B cell (primary cell): ENCODE results near the gene TAF11. TPM values are rescaled to one million over a fixed set of nuclear protein-coding genes. Genes with fewer than 3 reads are reported as not detected.
"Not testable (repeated sequence)": the region's sequence is repeated elsewhere in the genome, so short reads cannot be mapped to it uniquely, and the experiment has no call there.

Experiments
- ATAC-seq: fragments of 200-7000 bp; cut with Tn5 transposase; one replicate; pipeline ENCODE4 v1.10.0; 2021; ENCODE audit warnings: low read depth, mild to moderate bottlenecking, moderate number of reproducible peaks, moderate library complexity
- CTCF ChIA-PET: fragments of 350-600 bp; sonication (Branson Sonifier 250); formaldehyde crosslinking; loops from one replicate; lab custom pipeline; 2021; ENCODE audit warnings: antibody characterized with exemption, inconsistent platforms; lab: Charles Lee
- POLR2A ChIA-PET: fragments of 350-600 bp; sonication (Branson Sonifier 250); formaldehyde crosslinking; loops from one replicate; lab custom pipeline; 2021; ENCODE audit warnings: antibody characterized with exemption; lab: Charles Lee
- DNase-seq: peaks from one replicate; pipeline ENCODE4 v3.0.0; 2013
- H2AFZ ChIP-seq: 2 replicates; pipeline ENCODE4 v1.6.1; 2012; ENCODE audit warnings: mild to moderate bottlenecking, low read depth, low read length; ENCODE audit not compliant: insufficient read depth, poor library complexity, severe bottlenecking
- H3K27ac ChIP-seq, 2 donors: 1 replicate in 1 of 2; 2 replicates in 1 of 2; pipeline ENCODE4 v1.5.1; 2012 to 2013; ENCODE audit warnings: low read length in 2 of 2, mild to moderate bottlenecking in 2 of 2, moderate library complexity in 1 of 2
- H3K27me3 ChIP-seq, 4 experiments: fragments of 200-600 bp in 1 of 4; sonication (generic) in 1 of 4; replicated peaks in 1 of 4; 1 replicate in 2 of 4; 2 replicates in 2 of 4; pipeline versions ENCODE4 v1.6.1 to v1.7.0; 2013 to 2016; ENCODE audit warnings: low read length in 3 of 4, mild to moderate bottlenecking in 2 of 4, mixed read lengths in 1 of 4, moderate library complexity in 1 of 4; ENCODE audit not compliant: insufficient read depth in 4 of 4, control insufficient read depth in 3 of 4; ENCODE audit errors: control extremely low read depth in 1 of 4
- H3K36me3 ChIP-seq, 2 experiments: replicated peaks in 1 of 2; 1 replicate in 1 of 2; 2 replicates in 1 of 2; pipeline versions ENCODE4 v1.6.1 to v1.7.1; 2013; ENCODE audit warnings: low read length in 1 of 2; ENCODE audit not compliant: insufficient read depth in 2 of 2, control insufficient read depth in 1 of 2; ENCODE audit errors: control extremely low read depth in 1 of 2, extremely low read depth in 1 of 2
- H3K4me1 ChIP-seq, 2 donors: fragments of 200-600 bp in 1 of 2; sonication (generic) in 1 of 2; 1 replicate in 1 of 2; 2 replicates in 1 of 2; pipeline versions ENCODE4 v1.5.1 to v1.6.1; 2013 to 2017; ENCODE audit warnings: low read length in 2 of 2; ENCODE audit not compliant: control insufficient read depth in 2 of 2, insufficient read depth in 2 of 2
- H3K4me2 ChIP-seq: replicated peaks from 2 replicates; pipeline ENCODE3; 2012; ENCODE audit warnings: mild to moderate bottlenecking, low read depth, low read length; ENCODE audit not compliant: poor library complexity, severe bottlenecking
- H3K4me3 ChIP-seq, 5 experiments: fragments of 200-600 bp in 1 of 5; sonication (generic) in 1 of 5; 1 replicate in 3 of 5; 2 replicates in 2 of 5; pipeline versions ENCODE4 v1.5.1 to v1.7.0; 2011 to 2016; ENCODE audit warnings: low read length in 4 of 5, mild to moderate bottlenecking in 4 of 5, low read depth in 2 of 5, control low read depth in 1 of 5, moderate library complexity in 1 of 5; ENCODE audit not compliant: insufficient read depth in 1 of 5; ENCODE audit errors: control extremely low read depth in 1 of 5, extremely low read depth in 1 of 5
- H3K79me2 ChIP-seq: fragments of 200-600 bp; sonication (generic); one replicate; pipeline ENCODE4 v1.6.0; 2016; ENCODE audit warnings: low read length; ENCODE audit not compliant: control insufficient read depth, insufficient read depth
- H3K9ac ChIP-seq: fragments of 200-600 bp; sonication (generic); 2 replicates; pipeline ENCODE4 v1.6.1; 2017; ENCODE audit warnings: mild to moderate bottlenecking, low read length, moderate library complexity
- H3K9me3 ChIP-seq, 3 donors: one replicate each; pipeline versions ENCODE4 v1.6.1 to v1.7.1; 2013; ENCODE audit warnings: low read length in 2 of 3; ENCODE audit not compliant: control insufficient read depth in 2 of 3, insufficient read depth in 1 of 3; ENCODE audit errors: control extremely low read depth in 1 of 3
- H4K20me1 ChIP-seq: 2 replicates; pipeline ENCODE4 v1.6.0; 2012; ENCODE audit warnings: mild to moderate bottlenecking, low read length; ENCODE audit not compliant: insufficient read depth, control insufficient read depth, poor library complexity, severe bottlenecking
- H3K27ac Mint-ChIP-seq: one replicate; pipeline ENCODE4 v1.8.0; 2021; ENCODE audit warnings: mixed read lengths
- H3K27me3 Mint-ChIP-seq: one replicate; pipeline ENCODE4 v1.8.0; 2021; ENCODE audit warnings: mixed read lengths
- H3K4me1 Mint-ChIP-seq: one replicate; pipeline ENCODE4 v1.8.0; 2021; ENCODE audit warnings: mixed read lengths
- H3K4me3 Mint-ChIP-seq: one replicate; pipeline ENCODE4 v1.8.0; 2021; ENCODE audit warnings: mixed read lengths
- H3K9me3 Mint-ChIP-seq: one replicate; pipeline ENCODE4 v1.8.0; 2022; ENCODE audit warnings: mixed read lengths; ENCODE audit not compliant: insufficient read depth
- CTCF ChIP-seq: fragments of 200-600 bp; IDR thresholded peaks from one replicate; pipeline ENCODE4 v1.8.0; 2022; ENCODE audit warnings: antibody characterized with exemption, mild to moderate bottlenecking
- EZH2 ChIP-seq: IDR thresholded peaks from 2 replicates; pipeline ENCODE4 v1.6.1; 2012; ENCODE audit warnings: borderline replicate concordance, low read depth, mild to moderate bottlenecking, moderate library complexity, low read length; ENCODE audit not compliant: insufficient read depth, poor library complexity, severe bottlenecking
- WGBS: methylation state at CpG from one replicate; pipeline ENCODE4 v1.1.5; 2013; ENCODE audit warnings: missing lambda C conversion rate; ENCODE audit not compliant: insufficient coverage; 5-methylcytosine and 5-hydroxymethylcytosine counted together
- intact Hi-C: fragments of 100-400 bp; cut with micrococcal nuclease; formaldehyde crosslinking; loops from one replicate; pipeline ENCODE4 v1.10.0; 2022
- polyA plus RNA-seq: library from polyadenylated mRNA; depleted of rRNA; stranded (reverse); fragments of >200 nt; gene quantifications from 2 replicates; pipeline ENCODE4 v1.2.3, GENCODE V29; 2012
- total RNA-seq, 2 donors: library from RNA; stranded (reverse); fragments of 120-200 nt in 1 of 2; gene quantifications; 1 replicate in 1 of 2; 2 replicates in 1 of 2; pipeline versions ENCODE4 v1.2.3 to v1.2.4, GENCODE V29; 2013 to 2022

TAF11 gene
- total and polyA plus RNA-seq, 2 donors (not counting 1 experiment from before 2014, with no cell fraction given): 27.3 to 28.5 TPM

GRCh38 chr6:34884996-34885395, 2.8 kb downstream of the TAF11 start:
- peaks cover 4% of the 10 kb centered on the region for H3K9me3 Mint-ChIP-seq
- no peak for ATAC-seq
- ChIA-PET CTCF (no interaction called here), POLR2A (no interaction called here)
- H3K4me3 Mint-ChIP-seq: no peak overlapping the region
- H3K27me3 Mint-ChIP-seq: no peaks in the 10 kb centered on the region
- intact Hi-C loops: loop anchor here (10.0 kb wide), 1 partner anchor 650 kb away; the partner anchor contains the start of gene HMGA1
- Histone ChIP-seq H3K36me3 (peaks cover 0 to 20% of the 10 kb centered on the region in 2 experiments), H3K9ac (no peak overlapping the region), H3K79me2 (peaks cover 54% of the 10 kb centered on the region), H3K4me1 (peaks cover 10 to 21% of the 10 kb centered on the region in 2 donors), H3K4me3 (no peak overlapping the region), H3K4me2 (no peak overlapping the region), H3K9me3 (no peaks in the 10 kb centered on the region), H4K20me1 (peaks cover 5% of the 10 kb centered on the region), H3K27ac (peak overlapping the region in 1 of 2 donors; percentile 30), H3K27me3 (no peaks in the 10 kb centered on the region), H2AFZ (no peak overlapping the region)
- H3K27ac Mint-ChIP-seq: no peak overlapping the region
- no peak for DNase-seq
- no CpG with 5 or more reads among the region's 2 CpGs for WGBS
- peaks cover 34% of the 10 kb centered on the region for H3K4me1 Mint-ChIP-seq
- TF ChIP-seq EZH2: no peak
- TF ChIP-seq CTCF: no peak

GRCh38 chr6:34884073-34884472, 3.8 kb downstream of the TAF11 start:
- POLR2A ChIA-PET: interaction anchor here (0.6 kb wide), 1 partner anchor 15 kb away, joined by 13 read pairs; no protein-coding TSS in a partner anchor
- DNase-seq, H3K4me3 Mint-ChIP-seq, H3K9me3 Mint-ChIP-seq, H3K27me3 ChIP-seq, H3K4me3 ChIP-seq, H4K20me1 ChIP-seq, H3K9me3 ChIP-seq, CTCF ChIA-PET, H3K27ac Mint-ChIP-seq, H2AFZ ChIP-seq, H3K27me3 Mint-ChIP-seq, ATAC-seq, H3K27ac ChIP-seq, H3K4me2 ChIP-seq, H3K9ac ChIP-seq: not testable (repeated sequence)
- intact Hi-C loops: loop anchor here (10.0 kb wide), 1 partner anchor 649 kb away; the partner anchor contains the start of gene HMGA1
- no CpG with 5 or more reads among the region's 1 CpG for WGBS
- peaks cover 30% of the 10 kb centered on the region for H3K4me1 Mint-ChIP-seq
- H3K79me2 ChIP-seq: peaks cover 46% of the 10 kb centered on the region
- peaks cover 0 to 28% of the 10 kb centered on the region in 2 experiments for H3K36me3 ChIP-seq
- H3K4me1 ChIP-seq: peaks cover 8 to 18% of the 10 kb centered on the region in 2 donors
